H1 (cell line): ENCODE data around the gene FBXW8. TPM values are rescaled to one million over a fixed set of nuclear protein-coding genes. Genes with fewer than 3 reads are reported as not detected.

Experiments used
- CTBP2 ChIP-seq: IDR thresholded peaks from 2 replicates; pipeline ENCODE4 v1.7.0; 2011; ENCODE audit warnings: borderline replicate concordance, mild to moderate bottlenecking, moderate library complexity, mixed read lengths, low read length; ENCODE audit not compliant: insufficient read depth, insufficient read length
- polyA plus RNA-seq, 7 experiments: library from polyadenylated mRNA; depleted of rRNA in 3 of 7; stranded (reverse) in 5 of 7; unstranded in 2 of 7; fragments of >200 nt in 5 of 7; fragments of 200-250 nt in 2 of 7; gene quantifications; 1 replicate in 5 of 7; 2 replicates in 1 of 7; 4 replicates in 1 of 7; pipeline versions ENCODE4 v1.2.1 to v1.2.3, GENCODE V29; 2011 to 2013; ENCODE audit warnings: missing spikeins in 2 of 7, mixed read lengths in 2 of 7
- total RNA-seq: library from RNA; stranded (reverse); fragmentation: NEBNext Ultra II Directional; extraction: Animal tissue kit (Norgen Biotek cat#: 25700); gene quantifications from 2 replicates; pipeline ENCODE4 v1.2.1, GENCODE V29; 2021

FBXW8 gene
- total and polyA plus RNA-seq, 2 of the 8 experiments (the other 6 are each of a cell fraction or from before 2014, with no cell fraction given): 15.8 to 16.0 TPM

DNA sequence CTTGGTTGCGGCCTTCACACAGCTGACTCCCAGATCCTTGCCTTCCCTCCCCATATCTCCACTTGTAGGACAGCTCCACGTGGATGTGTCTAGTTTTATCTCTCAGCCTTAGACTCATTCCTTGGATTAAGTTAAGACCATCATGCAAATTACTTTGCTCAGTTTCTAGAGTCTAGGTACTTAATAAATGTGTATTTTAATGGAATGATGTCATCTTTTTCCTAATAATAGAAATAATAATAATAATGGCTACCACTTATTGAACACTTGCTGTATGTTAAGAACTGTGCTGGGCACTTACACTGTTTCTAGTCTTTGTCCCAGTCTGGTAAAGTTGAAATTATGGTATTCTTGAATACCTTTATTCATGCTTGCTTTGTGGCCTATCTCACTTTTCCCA is 37.5 kb downstream of the FBXW8 start (continued):
- TF ChIP-seq CTBP2: no peak
